Aorta (tissue), 5 donors: Measurements from ENCODE around the gene FAM193A. TPM values are rescaled to one million over a fixed set of nuclear protein-coding genes. Genes with fewer than 3 reads are reported as not detected.
"Not testable (repeated sequence)": the region's sequence is repeated elsewhere in the genome, so short reads cannot be mapped to it uniquely, and the experiment has no call there.

ENCODE experiments used
- ATAC-seq: fragments of 200-7000 bp; cut with Tn5 transposase; one replicate; pipeline ENCODE4 v1.9.1; 2022; ENCODE audit warnings: moderate library complexity; ENCODE audit not compliant: low FRiP score
- DNase-seq, 2 donors: peaks; one replicate each; pipeline ENCODE4 v3.0.0-alpha.2; 2020
- H3K27ac ChIP-seq, 2 donors: one replicate each; pipeline ENCODE4 v1.5.1; 2013; ENCODE audit warnings: low read length in 2 of 2, mild to moderate bottlenecking in 2 of 2, moderate library complexity in 2 of 2, control low read depth in 1 of 2, inconsistent platforms in 1 of 2, low read depth in 1 of 2
- H3K27me3 ChIP-seq, 2 donors: one replicate each; pipeline ENCODE4 v1.6.1; 2013; ENCODE audit warnings: control low read depth in 1 of 2, low read length in 1 of 2, mild to moderate bottlenecking in 1 of 2, moderate library complexity in 1 of 2; ENCODE audit not compliant: insufficient read depth in 2 of 2, control insufficient read depth in 1 of 2
- H3K36me3 ChIP-seq, 2 donors: one replicate each; pipeline ENCODE4 v1.6.1; 2013; ENCODE audit warnings: control low read depth in 1 of 2, low read length in 1 of 2, mild to moderate bottlenecking in 1 of 2; ENCODE audit not compliant: insufficient read depth in 2 of 2, control insufficient read depth in 1 of 2
- H3K4me1 ChIP-seq, 2 donors: one replicate each; pipeline ENCODE4 v1.6.1; 2013; ENCODE audit warnings: low read length in 2 of 2, control low read depth in 1 of 2, mild to moderate bottlenecking in 1 of 2, moderate library complexity in 1 of 2; ENCODE audit not compliant: insufficient read depth in 2 of 2, control insufficient read depth in 1 of 2
- H3K4me3 ChIP-seq, 2 donors: one replicate each; pipeline ENCODE4 v1.5.1; 2013; ENCODE audit warnings: low read length in 2 of 2, control low read depth in 1 of 2, mild to moderate bottlenecking in 1 of 2
- H3K9me3 ChIP-seq: one replicate; pipeline ENCODE4 v1.6.1; 2013; ENCODE audit warnings: mild to moderate bottlenecking, low read length; ENCODE audit not compliant: control insufficient read depth
- WGBS, 2 donors: extraction: QIAGEN DNeasy Blood & Tissue Kit; methylation state at CpG; one replicate each; pipeline ENCODE4 v1.1.7; 2013; 5-methylcytosine and 5-hydroxymethylcytosine counted together
- intact Hi-C, 2 donors: fragments of 100-400 bp; cut with DNase I; formaldehyde crosslinking; loops; one replicate each; pipeline versions ENCODE4 v1.14.2 to v1.15.0; 2022
- polyA plus RNA-seq, 2 donors: library from polyadenylated mRNA; stranded (reverse); fragments of 200-250 nt; gene quantifications; one replicate each; pipeline ENCODE4 v1.2.3, GENCODE V29; 2013
- total RNA-seq, 2 donors: library from RNA; stranded (reverse); fragmentation: NEBNext Ultra II Directional; extraction: Animal tissue kit (Norgen Biotek cat#: 25700); gene quantifications; one replicate each; pipeline ENCODE4 v1.2.1, GENCODE V29; 2021
- donor health status: healthy with polysubstance abuse.
- donor health status: Bipolar disorder and iron deficiency.
- donor health status: DM: no; HTN: no; CAD: no.
- donor health status: DM: no; HTN: no; CAD: no.
- donor health status: DM: yes; HTN: yes; CAD: no.

Gene FAM193A
- total and polyA plus RNA-seq, 4 donors, result 4.6 to 41.6 (median 18.5) TPM

GRCh38 chr4:2621419-2621818, 85.0 kb downstream of the FAM193A start:
- peak in 1 of 2 donors; percentile 17 for DNase-seq
- peaks cover 0 to 3% of the 10 kb centered on the region in 2 donors for H3K4me1 ChIP-seq
- H3K36me3 ChIP-seq, result peaks cover 0 to 3% of the 10 kb centered on the region in 2 donors
- no peak for ATAC-seq
- H3K9me3 ChIP-seq, result no peaks in the 10 kb centered on the region
- intact Hi-C loops, result no loop called here
- WGBS, 2 donors, result 92 to 95% methylated on average over 7 of the region's 7 CpGs
- H3K27me3 ChIP-seq, result no peaks in the 10 kb centered on the region
- H3K27ac ChIP-seq, result no peak overlapping the region
- H3K4me3 ChIP-seq, result no peak overlapping the region

- Histone ChIP-seq H3K9me3 (no peaks in the 10 kb centered on the region), H3K4me3 (no peak overlapping the region), H3K27ac (no peak overlapping the region), H3K4me1 (peaks cover 0 to 3% of the 10 kb centered on the region in 2 donors), H3K36me3 (peaks cover 0 to 4% of the 10 kb centered on the region in 2 donors), H3K27me3 (no peaks in the 10 kb centered on the region)
- peak in 1 of 2 donors; percentile 37 for DNase-seq
- no peak for ATAC-seq
- intact Hi-C loops, result no loop called here
- 84 to 87% methylated on average over 6 of the region's 6 CpGs for WGBS, 2 donors
Observed at GRCh38 chr4:2623442-2623841, 87.0 kb downstream of the FAM193A start.

DNA sequence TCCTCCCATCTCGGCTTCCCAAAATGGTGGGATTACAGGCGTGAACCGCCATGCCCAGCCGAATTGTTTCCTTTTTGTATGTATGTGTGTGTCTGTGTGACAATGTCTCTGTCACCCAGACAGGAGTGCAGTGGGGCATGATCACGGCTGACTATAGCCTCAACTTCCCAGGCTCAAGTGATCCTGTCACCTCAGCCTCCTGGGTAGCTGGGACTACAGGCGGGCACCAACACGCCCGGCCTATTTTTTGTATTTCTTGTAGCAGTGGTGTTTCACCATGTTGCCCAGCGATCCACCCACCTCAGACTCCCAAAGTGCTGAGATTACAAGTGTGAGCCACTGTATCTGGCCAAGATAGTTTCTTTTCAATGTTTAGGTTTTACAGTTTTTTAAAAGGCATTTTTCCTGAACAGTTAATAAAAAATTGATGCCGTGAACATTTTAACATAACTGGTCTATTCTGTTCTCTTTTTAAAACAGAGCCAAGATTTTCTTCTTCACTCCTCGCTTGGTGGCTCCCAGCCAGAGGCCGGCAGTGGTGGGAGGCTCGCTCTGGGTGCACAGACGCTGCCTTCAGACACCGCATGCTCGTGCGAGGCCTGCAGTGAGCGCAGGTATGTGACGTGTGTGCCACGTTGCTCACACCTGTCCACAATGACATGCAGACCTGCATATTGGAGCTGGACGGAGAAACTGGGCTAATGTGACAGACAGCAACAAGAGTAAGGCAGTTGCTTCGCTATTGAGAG, 88.5 kb downstream of the FAM193A start:
- DNase-seq, result peak in 1 of 2 donors; percentile 68
- intact Hi-C loops, result loop anchor here in 1 of 2 donors (5.0 kb wide), 1 partner anchor 88 kb away; the partner anchor contains the start of gene FAM193A

GRCh38 chr4:2626231-2626630, 89.8 kb downstream of the FAM193A start:
- no peak for ATAC-seq
- DNase-seq, result peak in 1 of 2 donors; percentile 70
- Histone ChIP-seq H3K27me3 (no peaks in the 10 kb centered on the region), H3K4me1 (peaks cover 0 to 3% of the 10 kb centered on the region in 2 donors), H3K27ac (no peak overlapping the region), H3K36me3 (peaks cover 0 to 5% of the 10 kb centered on the region in 2 donors), H3K9me3 (no peaks in the 10 kb centered on the region), H3K4me3 (no peak overlapping the region)
- WGBS, 2 donors, result 87 to 89% methylated on average over 10 of the region's 10 CpGs
- intact Hi-C loops, result loop anchor here in 1 of 2 donors (5.0 kb wide), 1 partner anchor 89 kb away; the partner anchor contains the start of gene FAM193A

More for the DNA sequence above, 88.5 kb downstream of the FAM193A start:
- ATAC-seq, result no peak
- H3K27me3 ChIP-seq, result no peaks in the 10 kb centered on the region
- WGBS, 2 donors, result 48 to 50% methylated on average over 22 of the region's 22 CpGs
- no peak overlapping the region for H3K27ac ChIP-seq
- no peak overlapping the region for H3K4me3 ChIP-seq
- H3K36me3 ChIP-seq, result peaks cover 0 to 4% of the 10 kb centered on the region in 2 donors
- H3K4me1 ChIP-seq, result peaks cover 0 to 3% of the 10 kb centered on the region in 2 donors
- H3K9me3 ChIP-seq, result no peaks in the 10 kb centered on the region

DNA sequence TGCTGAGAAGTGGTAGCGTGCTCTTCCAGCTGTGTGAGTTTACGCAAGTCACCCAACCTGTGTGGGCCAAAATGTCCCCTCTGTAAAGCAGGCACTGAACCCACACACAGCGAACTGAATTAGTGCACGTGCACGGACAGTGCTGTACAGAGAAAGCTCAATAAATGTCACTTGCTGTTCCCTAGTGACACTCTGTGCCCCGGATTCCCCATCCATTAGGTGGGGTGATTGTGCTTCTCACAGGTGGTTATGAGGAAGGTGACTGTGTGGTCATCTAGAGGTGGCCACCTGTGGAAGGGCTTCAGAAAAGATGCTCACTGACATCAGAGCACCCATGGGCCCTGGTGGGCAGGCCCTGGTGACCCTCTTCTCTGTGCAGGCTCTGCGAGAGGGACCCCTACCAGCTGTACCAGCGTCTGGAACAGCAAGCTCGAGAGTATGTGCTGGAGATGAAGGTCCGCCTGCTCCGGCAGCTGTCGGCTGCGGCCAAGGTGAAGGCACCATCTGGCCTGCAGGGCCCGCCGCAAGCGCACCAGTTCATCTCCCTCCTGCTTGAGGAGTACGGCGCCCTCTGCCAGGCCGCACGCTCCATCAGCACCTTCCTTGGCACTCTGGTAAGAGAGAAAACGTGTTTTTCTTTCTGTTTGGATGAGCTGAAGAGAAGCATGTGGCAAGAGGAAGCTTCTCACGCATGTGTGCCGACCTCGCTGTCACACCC, 94.3 kb downstream of the FAM193A start:
- DNase-seq (peak in 1 of 2 donors; percentile 53), ATAC-seq (no peak)
- no peaks in the 10 kb centered on the region for H3K9me3 ChIP-seq
- intact Hi-C loops, result no loop called here
- 92% methylated on average over 24 of the region's 24 CpGs for WGBS, 2 donors
- no peak overlapping the region for H3K4me3 ChIP-seq
- H3K4me1 ChIP-seq, result no peaks in the 10 kb centered on the region
- no peak overlapping the region for H3K27ac ChIP-seq
- H3K27me3 ChIP-seq, result no peaks in the 10 kb centered on the region
- peaks cover 0 to 8% of the 10 kb centered on the region in 2 donors for H3K36me3 ChIP-seq

DNA sequence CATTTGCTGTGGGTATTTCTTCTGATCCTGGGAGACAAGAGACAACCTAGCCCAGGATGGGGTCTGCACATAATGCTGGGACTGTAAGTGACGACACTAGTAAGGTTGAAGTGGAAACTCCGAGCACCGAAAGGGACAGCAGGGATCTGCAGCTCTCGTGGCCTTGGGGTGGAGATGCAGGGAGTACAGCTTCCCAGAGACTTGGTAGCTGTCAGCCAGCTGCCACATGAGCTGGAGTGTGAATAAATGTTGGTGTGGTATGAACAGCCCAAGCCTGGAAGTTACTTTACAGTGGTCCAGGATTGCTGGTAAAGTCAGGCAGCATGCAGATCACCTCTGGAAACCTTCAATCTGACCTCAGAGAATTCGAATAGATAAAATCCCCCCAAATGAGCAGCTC, 97.6 kb downstream of the FAM193A start:
- 84 to 85% methylated on average over 5 of the region's 5 CpGs for WGBS, 2 donors
- Histone ChIP-seq H3K9me3 (no peaks in the 10 kb centered on the region), H3K27ac (no peak overlapping the region), H3K27me3 (no peaks in the 10 kb centered on the region), H3K36me3 (peaks cover 0 to 5% of the 10 kb centered on the region in 2 donors), H3K4me3 (no peak overlapping the region), H3K4me1 (no peaks in the 10 kb centered on the region)
- DNase-seq, result no peak
- ATAC-seq, result no peak
- intact Hi-C loops, result no loop called here

- H3K9me3 ChIP-seq, result no peaks in the 10 kb centered on the region
- peaks cover 5 to 9% of the 10 kb centered on the region in 2 donors for H3K36me3 ChIP-seq
- ATAC-seq, result no peak
- H3K4me1 ChIP-seq, result no peaks in the 10 kb centered on the region
- no peak for DNase-seq
- 92 to 93% methylated on average over 6 of the region's 6 CpGs for WGBS, 2 donors
- no peak overlapping the region for H3K27ac ChIP-seq
- H3K4me3 ChIP-seq, result no peak overlapping the region
- no peaks in the 10 kb centered on the region for H3K27me3 ChIP-seq
- intact Hi-C loops, result no loop called here
Observed at GRCh38 chr4:2636331-2636730, 99.9 kb downstream of the FAM193A start.

DNA sequence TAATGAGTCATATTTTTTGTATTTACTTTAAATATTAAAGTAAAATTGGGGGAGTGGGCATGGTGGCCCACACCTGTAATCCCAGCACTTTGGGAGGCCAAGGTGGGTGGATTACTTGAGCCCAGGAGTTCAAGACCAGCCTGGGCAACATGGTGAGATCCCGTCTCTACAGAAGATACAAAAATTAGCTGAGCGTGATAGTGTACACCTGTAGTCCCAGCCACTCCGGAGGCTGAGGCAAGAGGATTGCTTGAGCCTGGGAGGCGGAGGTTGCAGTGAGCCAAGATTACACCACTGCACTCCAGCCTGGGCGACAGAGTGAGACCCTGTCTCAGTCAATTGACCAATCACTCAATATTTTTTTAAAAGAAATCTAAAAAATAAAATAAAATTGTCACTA, 100.5 kb downstream of the FAM193A start:
- DNase-seq, H3K9me3 ChIP-seq, H3K27me3 ChIP-seq, ATAC-seq, H3K36me3 ChIP-seq, H3K27ac ChIP-seq, H3K4me3 ChIP-seq, H3K4me1 ChIP-seq, intact Hi-C loops: not testable (repeated sequence)
- 96 to 97% methylated on average over 5 of the region's 5 CpGs for WGBS, 2 donors
